Cerebellar nuclear complex (tissue), 1 donor: ENCODE data around the gene RBBP8.
A peak's percentile ranks its signal among the peaks of the same experiment; 100 is the strongest.
"Not testable (repeated sequence)": the region's sequence is repeated elsewhere in the genome, so short reads cannot be mapped to it uniquely, and the experiment has no call there.

ENCODE experiments used
- DNase-seq, 2 experiments: peaks; one replicate each; lab custom pipeline; 2025; lab: John Stamatoyannopoulos, UW

RBBP8 gene

DNA sequence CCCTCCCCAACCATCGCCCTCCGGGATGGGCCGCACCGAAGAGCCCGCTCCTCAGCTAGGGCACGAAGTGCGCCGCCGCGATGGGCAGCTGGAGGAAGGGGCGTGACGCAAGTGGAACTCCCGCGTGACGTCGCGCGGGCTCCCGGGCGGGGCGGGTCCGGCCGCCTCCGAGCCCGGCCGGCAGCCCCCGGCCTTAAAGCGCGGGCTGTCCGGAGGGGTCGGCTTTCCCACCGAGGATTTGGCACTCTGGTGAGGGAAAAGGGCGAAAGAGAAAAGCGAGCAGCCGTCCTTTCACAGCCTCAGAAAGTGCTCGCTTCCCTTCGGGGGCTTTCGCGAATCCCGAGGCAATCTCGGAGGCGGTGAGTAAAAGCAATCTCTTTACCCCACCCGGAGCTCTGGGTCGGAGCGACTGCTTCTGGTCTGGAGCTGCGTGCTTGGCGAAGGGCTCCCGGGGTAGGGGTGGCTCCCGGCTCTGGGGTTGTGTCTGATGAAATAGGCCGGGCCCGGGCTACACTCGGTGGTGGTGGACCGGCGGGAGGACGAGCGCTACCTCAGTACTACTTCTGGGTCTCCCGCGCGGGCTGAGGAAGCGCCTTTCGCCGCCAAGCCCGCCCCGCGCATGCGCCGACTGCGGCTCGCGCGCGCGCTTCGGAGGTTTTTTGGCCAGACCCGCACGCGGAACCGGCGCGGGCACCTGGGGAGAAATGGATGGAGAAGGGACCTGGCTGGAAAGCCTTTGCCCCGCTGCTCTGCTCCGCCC, at the start of gene RBBP8:
RBBP8 (plus strand) TSS at position 123 of the 760 bp plus-strand sequence. CDS start 3,524 bp downstream, outside the sequence.
- peak; percentile 44 to 62 for DNase-seq

DNA sequence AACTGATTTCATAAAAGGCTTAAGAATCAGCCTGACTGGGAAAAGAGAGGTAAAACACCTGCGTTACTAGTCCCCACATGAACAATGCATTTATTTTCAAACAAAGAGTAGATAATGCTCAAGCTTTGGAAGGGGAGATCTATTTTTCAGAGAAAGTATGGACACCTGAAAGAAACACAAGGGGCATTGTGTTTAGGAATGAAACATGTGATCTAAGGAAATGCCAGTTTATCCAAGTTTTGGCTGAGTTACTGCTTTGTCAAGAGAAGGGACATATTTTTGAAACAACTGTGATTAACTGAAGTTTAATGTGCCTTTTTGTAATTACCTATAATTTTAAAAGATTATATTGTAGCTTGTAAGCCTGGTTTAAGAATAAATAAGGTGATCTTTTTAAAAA, 49.3 kb upstream of the RBBP8 start:
- no peak for DNase-seq

DNA sequence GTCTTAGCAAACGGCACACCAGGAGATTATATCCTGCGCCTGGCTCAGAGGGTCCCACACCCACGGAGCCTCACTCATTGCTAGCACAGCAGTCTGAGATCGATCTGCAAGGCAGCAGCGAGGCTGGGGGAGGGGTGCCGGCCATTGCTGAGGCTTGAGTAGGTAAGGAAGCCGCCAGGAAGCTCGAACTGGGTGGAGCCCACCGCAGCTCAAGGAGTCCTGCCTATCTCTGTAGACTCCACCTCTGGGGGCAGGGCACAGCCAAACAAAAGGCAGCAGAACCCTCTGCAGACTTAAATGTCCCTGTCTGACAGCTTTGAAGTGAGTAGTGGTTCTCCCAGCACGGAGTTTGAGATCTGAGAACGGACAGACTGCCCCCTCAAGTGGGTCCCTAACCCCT, 47.4 kb upstream of the RBBP8 start:
- DNase-seq, result not testable (repeated sequence)

- no peak for DNase-seq
Observed at GRCh38 chr18:22899421-22899820, 33.7 kb upstream of the RBBP8 start.

DNA sequence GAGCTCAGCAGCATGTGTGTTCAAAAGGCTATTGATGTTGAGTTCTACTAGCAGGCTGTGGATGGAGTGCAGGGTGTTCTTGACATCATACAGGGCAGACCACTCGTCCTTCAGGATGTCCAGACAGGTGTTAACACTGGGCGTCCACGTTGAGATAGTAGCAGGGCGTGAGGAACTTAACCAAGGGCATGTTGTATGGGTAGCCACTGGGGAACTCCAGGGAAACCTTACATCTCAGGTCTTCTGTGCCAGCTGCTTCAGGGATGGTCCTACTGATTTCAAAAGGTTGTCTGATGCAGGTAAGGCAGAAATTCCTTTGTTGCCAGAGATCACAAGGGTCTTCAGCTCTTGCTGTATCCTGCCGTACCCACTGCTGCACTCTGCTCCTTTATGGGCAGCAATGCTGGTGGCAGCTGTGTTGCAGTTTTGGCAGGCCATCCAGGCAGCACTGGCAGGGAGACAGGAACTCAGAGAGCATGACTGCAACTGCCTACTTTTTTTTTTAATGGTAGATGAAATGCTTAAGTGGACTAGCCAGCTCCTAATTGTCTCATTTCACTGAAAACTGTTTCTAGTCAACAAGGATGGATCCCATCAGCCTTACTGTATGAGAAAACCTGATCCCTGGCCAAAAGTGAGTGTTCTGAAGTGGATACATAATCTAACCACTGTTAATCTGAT, 32.4 kb upstream of the RBBP8 start:
- no peak for DNase-seq

DNA sequence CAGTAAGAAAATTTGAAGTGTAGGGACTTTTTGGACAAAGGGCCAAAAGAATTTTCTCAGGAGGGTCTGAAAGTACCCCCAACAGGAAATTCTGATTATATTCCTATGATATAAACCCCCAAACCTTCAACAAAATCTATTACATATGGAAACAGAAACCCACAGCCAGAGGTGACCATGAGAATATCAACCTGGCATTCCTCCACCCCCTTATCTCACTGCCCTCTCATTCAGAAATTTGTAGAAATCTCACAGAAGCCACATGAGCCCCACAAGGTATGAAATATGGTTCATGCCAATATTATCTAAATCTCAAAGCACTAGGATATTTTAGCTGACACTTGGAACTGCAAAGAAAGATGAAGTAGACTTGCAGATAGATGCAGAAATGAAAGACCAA, 31.0 kb upstream of the RBBP8 start:
- DNase-seq, result no peak

- DNase-seq, result not testable (repeated sequence)
Observed at GRCh38 chr18:22903248-22903647, 29.9 kb upstream of the RBBP8 start.

DNA sequence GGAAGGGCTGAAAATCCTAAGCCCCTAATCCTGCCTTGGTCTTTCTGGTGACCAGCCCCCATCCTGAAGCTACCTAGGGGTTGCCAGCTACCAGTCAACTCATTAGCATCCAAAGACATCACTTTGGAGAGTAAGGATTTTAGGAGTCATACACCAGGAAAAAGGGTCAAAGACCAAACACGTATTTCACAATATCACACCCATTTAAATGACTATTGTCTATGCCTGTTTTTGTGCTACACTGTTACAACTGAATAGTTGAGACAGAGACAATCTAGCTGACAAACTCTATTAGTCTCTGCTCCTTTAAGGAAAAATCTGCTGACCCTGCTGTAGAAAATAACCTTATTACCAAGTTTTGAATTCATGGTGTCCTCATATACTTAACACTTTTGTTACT, 21.0 kb upstream of the RBBP8 start:
- no peak for DNase-seq

GRCh38 chr18:22912835-22913234, 20.3 kb upstream of the RBBP8 start:
- DNase-seq, result no peak

DNA sequence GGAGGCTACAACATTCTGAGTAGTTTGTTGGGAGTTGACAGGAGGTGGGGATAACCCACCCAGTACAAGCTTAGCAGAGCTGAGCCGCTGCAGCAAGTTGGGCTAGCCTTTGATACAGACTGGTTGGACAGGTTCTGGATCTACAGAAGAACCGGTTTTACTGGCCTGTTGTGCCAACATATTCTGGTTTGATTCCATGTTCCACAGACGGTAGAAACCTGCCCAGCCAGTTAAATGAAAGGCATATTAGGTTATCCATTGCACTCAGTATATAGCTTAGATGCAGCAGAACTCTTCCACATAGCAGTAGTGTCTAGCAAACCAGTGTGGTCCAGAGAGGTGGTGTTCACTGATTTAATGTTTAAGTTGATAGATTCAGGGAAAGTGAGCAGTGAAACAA, 19.3 kb upstream of the RBBP8 start:
- DNase-seq, result no peak

DNA sequence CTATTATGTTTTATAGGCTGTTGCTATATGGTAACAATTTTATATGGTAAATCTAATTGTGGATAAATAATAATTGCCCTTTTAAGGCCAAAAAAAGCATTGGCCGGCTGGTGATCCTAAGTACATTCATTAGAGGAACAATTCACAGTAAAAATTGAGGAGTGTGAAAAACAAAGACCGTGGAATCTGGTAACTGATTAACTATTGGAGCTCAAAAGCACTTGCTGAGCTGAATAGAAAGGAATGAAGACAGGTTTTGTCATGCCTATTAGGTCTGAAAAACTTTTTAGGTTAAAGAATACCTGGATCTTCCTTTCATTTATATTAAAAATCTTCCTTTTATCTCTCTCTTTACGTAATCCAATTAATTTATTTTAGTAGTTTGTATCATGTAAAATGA, 18.5 kb upstream of the RBBP8 start:
- DNase-seq, result no peak

GRCh38 chr18:22915337-22915736, 17.8 kb upstream of the RBBP8 start:
- DNase-seq, result no peak

DNA sequence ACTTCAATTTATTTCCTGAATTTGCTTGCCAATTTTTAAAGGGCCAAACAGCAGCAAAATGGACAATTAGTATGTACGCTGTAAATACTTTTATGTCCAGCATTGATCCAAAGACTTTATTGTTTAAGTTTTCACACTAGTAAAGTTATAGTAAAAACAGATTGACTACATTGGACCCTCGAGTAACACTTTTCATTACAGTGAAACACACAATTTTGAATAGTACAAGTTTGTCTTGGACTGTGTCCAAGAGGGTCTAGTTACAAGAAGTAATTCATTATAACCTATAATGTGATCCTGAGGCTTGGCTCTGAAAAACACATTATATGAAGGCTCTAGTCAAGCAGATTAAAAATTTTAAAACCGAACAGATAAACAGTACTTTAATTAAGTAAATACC, 11.4 kb upstream of the RBBP8 start:
- DNase-seq, result no peak

- no peak for DNase-seq
Observed at GRCh38 chr18:22924589-22924988, 8.5 kb upstream of the RBBP8 start.

DNA sequence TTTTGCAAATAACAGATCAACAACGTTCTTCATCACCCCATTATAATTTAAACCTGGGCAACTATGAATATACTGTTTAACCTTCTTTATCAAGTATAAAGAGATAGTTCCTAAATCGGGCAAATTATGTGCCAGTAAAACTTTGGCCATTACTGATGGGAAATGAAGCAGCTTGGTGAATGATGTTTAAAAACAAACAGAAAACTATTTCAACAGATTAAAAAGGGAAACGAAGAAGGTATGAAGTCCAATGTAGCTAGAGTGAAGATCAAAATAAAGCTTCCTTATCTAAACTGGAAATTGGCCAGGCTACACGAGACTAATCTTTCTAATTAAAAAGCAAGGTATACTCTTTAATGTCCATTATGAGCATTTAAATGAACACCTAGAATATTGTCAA, 6.7 kb upstream of the RBBP8 start:
- no peak for DNase-seq

- no peak for DNase-seq
Observed at GRCh38 chr18:22928339-22928738, 4.8 kb upstream of the RBBP8 start.

DNA sequence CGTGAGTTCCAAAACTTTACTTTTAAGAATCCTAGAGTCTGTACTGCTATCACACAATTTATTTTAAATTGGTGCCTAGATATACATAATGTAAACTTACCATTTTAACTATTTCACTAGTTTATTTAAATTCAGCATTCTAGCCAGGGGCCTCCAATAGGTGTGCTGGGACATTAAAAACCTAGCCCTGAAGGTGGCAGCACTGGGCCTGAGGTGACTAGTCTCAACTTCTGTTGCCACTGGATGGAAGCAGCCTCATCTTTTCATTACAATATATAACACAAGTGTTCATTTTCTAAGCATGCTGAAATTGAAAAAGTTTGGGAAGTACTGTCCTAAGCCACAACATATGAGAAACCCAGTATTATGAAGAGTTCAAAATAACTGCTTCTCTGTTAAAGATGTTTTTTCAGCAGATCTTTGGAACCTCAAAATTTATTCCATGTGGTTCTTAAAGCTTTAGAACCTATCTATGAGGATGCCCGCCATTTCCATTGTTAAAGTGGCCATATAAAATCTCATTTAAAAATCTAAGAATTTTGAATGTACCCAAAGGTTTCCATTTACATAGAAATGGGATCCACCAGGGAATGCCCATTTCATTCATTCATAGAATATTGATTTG, 2.9 kb upstream of the RBBP8 start:
- no peak for DNase-seq

DNA sequence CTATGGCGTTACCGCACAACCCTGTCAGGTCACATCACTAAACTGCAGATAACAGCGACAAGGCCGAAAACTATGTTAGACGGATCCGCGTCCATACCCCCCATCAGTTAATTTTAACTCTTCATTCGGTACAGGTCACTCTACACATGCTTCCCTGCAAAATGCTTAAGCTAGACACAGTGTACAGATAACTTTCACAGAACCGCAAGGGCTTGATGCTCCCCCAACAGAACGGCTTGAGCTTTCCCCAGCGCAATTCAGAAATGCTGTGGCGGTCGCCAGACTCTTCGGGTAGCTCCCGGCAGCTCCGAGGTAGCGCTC, 283 bp upstream of the RBBP8 start:
- DNase-seq, result no peak

DNA sequence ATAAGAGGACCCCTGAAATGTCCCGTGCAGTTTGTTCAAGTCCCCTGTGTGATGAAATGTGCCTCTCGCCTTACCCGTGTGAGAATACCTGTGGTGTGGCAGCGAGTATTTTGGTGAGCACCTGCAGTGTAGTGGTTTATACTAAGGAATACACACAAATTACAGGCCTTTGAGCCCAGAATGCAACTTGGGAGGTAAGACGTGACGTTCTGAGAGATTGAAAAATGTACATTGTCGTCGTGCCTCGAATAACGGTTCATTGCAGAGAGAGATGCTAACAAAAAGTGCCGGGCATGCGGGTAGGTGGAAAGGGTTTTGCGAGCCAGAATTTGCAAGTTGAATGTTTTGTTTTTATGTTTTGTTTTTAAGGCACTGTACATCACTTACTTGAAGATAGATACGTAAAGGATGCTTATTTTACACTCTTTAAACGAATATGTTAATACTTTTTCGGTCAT, 867 bp downstream of the RBBP8 start:
- DNase-seq, result no peak

GRCh38 chr18:22934789-22935188, 1.7 kb downstream of the RBBP8 start:
- DNase-seq, result no peak

- DNase-seq, result no peak
Observed at GRCh38 chr18:22935431-22935830, 2.3 kb downstream of the RBBP8 start.

DNA sequence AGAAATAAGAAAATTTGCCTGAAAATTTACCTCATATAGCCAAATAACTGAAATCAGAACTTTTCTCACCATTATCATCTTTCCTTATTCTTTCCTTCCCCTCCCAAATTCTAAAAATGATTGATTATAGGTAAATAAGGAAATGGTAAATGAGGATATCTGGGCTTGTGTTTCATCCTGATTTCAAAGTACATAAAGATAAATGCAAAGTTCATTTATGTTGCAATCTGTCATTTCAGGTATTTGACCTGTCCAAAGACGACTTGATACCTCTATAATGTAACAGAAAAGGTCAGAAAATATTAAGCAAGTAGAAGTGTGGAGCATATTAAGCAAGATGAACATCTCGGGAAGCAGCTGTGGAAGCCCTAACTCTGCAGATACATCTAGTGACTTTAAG, 3.4 kb downstream of the RBBP8 start:
- no peak for DNase-seq

GRCh38 chr18:22939649-22940048, 6.5 kb downstream of the RBBP8 start:
- DNase-seq, result no peak
